ENCODE data around the gene GGT1.
"Not testable (repeated sequence)": the region's sequence is repeated elsewhere in the genome, so short reads cannot be mapped to it uniquely, and the experiment has no call there.

GRCh38 chr22:24630812-24631427 is 27.9 kb downstream of the GGT1 start:
- TF ChIP-seq EZH2phosphoT487 (IDR thresholded peaks at IDR 0.05; ENCODE audit: low read depth, severe bottlenecking, unreplicated experiment); EZH2 (IDR thresholded peaks at IDR 0.05; ENCODE audit: borderline replicate concordance): not testable (repeated sequence)
- TF ChIP-seq, protein P1, sequence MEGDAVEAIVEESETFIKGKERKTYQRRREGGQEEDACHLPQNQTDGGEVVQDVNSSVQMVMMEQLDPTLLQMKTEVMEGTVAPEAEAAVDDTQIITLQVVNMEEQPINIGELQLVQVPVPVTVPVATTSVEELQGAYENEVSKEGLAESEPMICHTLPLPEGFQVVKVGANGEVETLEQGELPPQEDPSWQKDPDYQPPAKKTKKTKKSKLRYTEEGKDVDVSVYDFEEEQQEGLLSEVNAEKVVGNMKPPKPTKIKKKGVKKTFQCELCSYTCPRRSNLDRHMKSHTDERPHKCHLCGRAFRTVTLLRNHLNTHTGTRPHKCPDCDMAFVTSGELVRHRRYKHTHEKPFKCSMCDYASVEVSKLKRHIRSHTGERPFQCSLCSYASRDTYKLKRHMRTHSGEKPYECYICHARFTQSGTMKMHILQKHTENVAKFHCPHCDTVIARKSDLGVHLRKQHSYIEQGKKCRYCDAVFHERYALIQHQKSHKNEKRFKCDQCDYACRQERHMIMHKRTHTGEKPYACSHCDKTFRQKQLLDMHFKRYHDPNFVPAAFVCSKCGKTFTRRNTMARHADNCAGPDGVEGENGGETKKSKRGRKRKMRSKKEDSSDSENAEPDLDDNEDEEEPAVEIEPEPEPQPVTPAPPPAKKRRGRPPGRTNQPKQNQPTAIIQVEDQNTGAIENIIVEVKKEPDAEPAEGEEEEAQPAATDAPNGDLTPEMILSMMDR (IDR thresholded peaks at IDR 0.05; ENCODE audit: poor library complexity) = not testable (repeated sequence)

Measured in hepatocyte (in vitro differentiated cells).